IMR-90 (cell line): ENCODE data around the gene RPL6. TPM values are rescaled to one million over a fixed set of nuclear protein-coding genes. Genes with fewer than 3 reads are reported as not detected.

Experiments
- ATAC-seq: fragments of 200-7000 bp; cut with Tn5 transposase; 2 replicates; pipeline ENCODE4 v1.9.1; 2020; ENCODE audit warnings: low read depth, mild to moderate bottlenecking, moderate library complexity
- BruUV-seq: library from RNA; stranded (reverse); fragments of 400-500 nt; replicated peaks from 2 replicates; lab custom pipeline; 2021; lab: Mats Ljungman, UMichigan
- CTCF ChIA-PET: fragments of 300-600 bp; formaldehyde crosslinking; extraction: SDS; loops from one replicate; lab custom pipeline; 2021; ENCODE audit warnings: antibody characterized with exemption; lab: Yijun Ruan, JAX
- POLR2A ChIA-PET: fragments of 300-600 bp; sonication (Branson Sonifier 250); formaldehyde crosslinking; loops from one replicate; lab custom pipeline; 2022; ENCODE audit warnings: antibody characterized with exemption; ENCODE audit not compliant: unreplicated experiment; lab: Charles Lee
- DNase-seq: peaks from one replicate; pipeline ENCODE4 v3.0.0; 2013
- H2AFZ ChIP-seq: replicated peaks from 2 replicates; pipeline ENCODE3; 2013; ENCODE audit warnings: low read length, mild to moderate bottlenecking; ENCODE audit not compliant: poor library complexity
- H2AK5ac ChIP-seq: 2 replicates; pipeline ENCODE4 v1.6.1; 2013; ENCODE audit warnings: low read depth, low read length, inconsistent platforms
- H2AK9ac ChIP-seq: replicated peaks from 2 replicates; pipeline ENCODE3; 2013; ENCODE audit warnings: mild to moderate bottlenecking, low read depth, low read length, moderate library complexity; ENCODE audit not compliant: poor library complexity
- H2BK120ac ChIP-seq: 2 replicates; pipeline ENCODE4 v1.6.1; 2013; ENCODE audit warnings: low read depth, low read length, inconsistent platforms
- H2BK15ac ChIP-seq: 3 replicates; pipeline ENCODE4 v1.6.1; 2013; ENCODE audit warnings: low read depth, low read length, inconsistent platforms
- H2BK20ac ChIP-seq: 2 replicates; pipeline ENCODE4 v1.6.1; 2013; ENCODE audit warnings: low read depth, mild to moderate bottlenecking, inconsistent platforms, low read length, moderate library complexity
- H2BK5ac ChIP-seq: 2 replicates; pipeline ENCODE4 v1.6.1; 2013; ENCODE audit warnings: mild to moderate bottlenecking, low read depth, low read length, inconsistent platforms; ENCODE audit not compliant: poor library complexity, severe bottlenecking
- H3K14ac ChIP-seq: replicated peaks from 2 replicates; pipeline ENCODE4 v1.6.1; 2013; ENCODE audit warnings: low read depth, low read length, inconsistent platforms
- H3K18ac ChIP-seq: 2 replicates; pipeline ENCODE4 v1.6.1; 2013; ENCODE audit warnings: low read depth, low read length, control low read depth
- H3K23ac ChIP-seq: 2 replicates; pipeline ENCODE4 v1.6.1; 2013; ENCODE audit warnings: low read depth, low read length, inconsistent platforms
- H3K27ac ChIP-seq: 2 replicates; pipeline ENCODE4 v1.5.1; 2013; ENCODE audit warnings: mild to moderate bottlenecking, control low read depth, low read length; ENCODE audit not compliant: insufficient read depth
- H3K27me3 ChIP-seq: 2 replicates; pipeline ENCODE4 v1.6.1; 2013; ENCODE audit warnings: low read length; ENCODE audit not compliant: control insufficient read depth, insufficient read depth
- H3K36me3 ChIP-seq: 2 replicates; pipeline ENCODE4 v1.6.1; 2013; ENCODE audit warnings: low read length, mixed read lengths; ENCODE audit not compliant: control insufficient read depth, insufficient read depth
- H3K4ac ChIP-seq: 2 replicates; pipeline ENCODE4 v1.6.1; 2013; ENCODE audit warnings: low read depth, low read length, inconsistent platforms
- H3K4me1 ChIP-seq: 2 replicates; pipeline ENCODE4 v1.6.1; 2013; ENCODE audit warnings: low read length, mixed read lengths; ENCODE audit not compliant: control insufficient read depth, insufficient read depth
- H3K4me2 ChIP-seq: 2 replicates; pipeline ENCODE4 v1.6.1; 2013; ENCODE audit warnings: low read depth, mild to moderate bottlenecking, control low read depth, low read length, moderate library complexity
- H3K4me3 ChIP-seq: 2 replicates; pipeline ENCODE4 v1.5.1; 2013; ENCODE audit warnings: low read depth, mild to moderate bottlenecking, control low read depth, low read length, moderate library complexity; ENCODE audit not compliant: insufficient read depth
- H3K56ac ChIP-seq: 2 replicates; pipeline ENCODE4 v1.6.1; 2013; ENCODE audit warnings: low read length, inconsistent platforms; ENCODE audit not compliant: insufficient read depth; ENCODE audit errors: extremely low read depth
- H3K79me1 ChIP-seq, 2 experiments: 2 replicates each; pipeline ENCODE4 v1.6.1; 2013; ENCODE audit warnings: low read length in 2 of 2, inconsistent platforms in 1 of 2, low read depth in 1 of 2
- H3K9ac ChIP-seq: 2 replicates; pipeline ENCODE4 v1.6.1; 2013; ENCODE audit warnings: low read depth, low read length, control low read depth
- H3K9me1 ChIP-seq: 2 replicates; pipeline ENCODE4 v1.6.1; 2013; ENCODE audit warnings: low read length, inconsistent platforms; ENCODE audit not compliant: insufficient read depth
- H3K9me3 ChIP-seq: 2 replicates; pipeline ENCODE4 v1.6.1; 2013; ENCODE audit warnings: low read length; ENCODE audit not compliant: control insufficient read depth, insufficient read depth
- H4K20me1 ChIP-seq: 2 replicates; pipeline ENCODE4 v1.6.1; 2013; ENCODE audit warnings: low read length, inconsistent platforms; ENCODE audit not compliant: insufficient read depth
- H4K5ac ChIP-seq: 2 replicates; pipeline ENCODE4 v1.6.1; 2013; ENCODE audit warnings: mild to moderate bottlenecking, low read depth, low read length, control low read depth
- H4K8ac ChIP-seq, 2 experiments: 2 replicates each; pipeline ENCODE4 v1.6.1; 2013; ENCODE audit warnings: low read depth in 2 of 2, low read length in 2 of 2, control low read depth in 1 of 2, inconsistent platforms in 1 of 2
- H4K91ac ChIP-seq: 2 replicates; pipeline ENCODE4 v1.6.1; 2013; ENCODE audit warnings: low read depth, low read length, inconsistent platforms; ENCODE audit not compliant: insufficient read depth
- BHLHE40 ChIP-seq: fragments of 150-350 bp; IDR thresholded peaks from 2 replicates; pipeline ENCODE4 v1.6.1; 2016; ENCODE audit warnings: mild to moderate bottlenecking, low read depth, low read length
- CEBPB ChIP-seq: IDR thresholded peaks from 2 replicates; pipeline ENCODE4 v1.6.1; 2012; ENCODE audit warnings: low read depth, low read length, improper control_type of control experiment
- CHD1 ChIP-seq: IDR thresholded peaks from 2 replicates; pipeline ENCODE4 v1.6.1; 2012; ENCODE audit warnings: low read depth, low read length, improper control_type of control experiment
- ELK1 ChIP-seq: fragments of 150-350 bp; IDR thresholded peaks from 2 replicates; pipeline ENCODE4 v1.6.1; 2016; ENCODE audit warnings: low read depth, mild to moderate bottlenecking, low read length, moderate library complexity, borderline replicate concordance
- FOS ChIP-seq: fragments of 150-350 bp; IDR thresholded peaks from 2 replicates; pipeline ENCODE4 v1.6.1; 2016; ENCODE audit warnings: low read depth, low read length
- MAFK ChIP-seq: IDR thresholded peaks from 2 replicates; pipeline ENCODE4 v1.6.1; 2012; ENCODE audit warnings: low read depth, low read length, improper control_type of control experiment
- MAZ ChIP-seq: IDR thresholded peaks from 2 replicates; pipeline ENCODE4 v1.6.1; 2012; ENCODE audit warnings: low read depth, mild to moderate bottlenecking, low read length, improper control_type of control experiment, moderate library complexity, borderline replicate concordance
- MXI1 ChIP-seq: IDR thresholded peaks from 2 replicates; pipeline ENCODE4 v1.6.1; 2012; ENCODE audit warnings: low read depth, mild to moderate bottlenecking, low read length, moderate library complexity, borderline replicate concordance
- NFE2L2 ChIP-seq: fragments of 150-350 bp; IDR thresholded peaks from 2 replicates; pipeline ENCODE4 v1.6.1; 2016; ENCODE audit warnings: low read depth, mild to moderate bottlenecking, low read length
- POLR2A ChIP-seq: IDR thresholded peaks from 2 replicates; pipeline ENCODE4 v1.6.1; 2012; ENCODE audit warnings: mild to moderate bottlenecking, low read depth, low read length
- RAD21 ChIP-seq: IDR thresholded peaks from 2 replicates; pipeline ENCODE4 v1.6.1; 2012; ENCODE audit warnings: low read length, improper control_type of control experiment
- RCOR1 ChIP-seq: IDR thresholded peaks from 2 replicates; pipeline ENCODE4 v1.6.1; 2012; ENCODE audit warnings: mild to moderate bottlenecking, low read length, improper control_type of control experiment; ENCODE audit not compliant: insufficient replicate concordance
- RFX5 ChIP-seq: IDR thresholded peaks from 2 replicates; pipeline ENCODE4 v1.8.0; 2012; ENCODE audit warnings: low read depth, mild to moderate bottlenecking, low read length, moderate library complexity
- SMC3 ChIP-seq: fragments of 150-350 bp; IDR thresholded peaks from 2 replicates; pipeline ENCODE4 v1.6.1; 2016; ENCODE audit warnings: low read depth, mild to moderate bottlenecking, antibody characterized with exemption, low read length, moderate library complexity
- USF2 ChIP-seq: fragments of 150-350 bp; IDR thresholded peaks from 2 replicates; pipeline ENCODE4 v1.6.1; 2017; ENCODE audit warnings: mild to moderate bottlenecking, antibody characterized with exemption, low read length, low read depth
- WGBS, 2 experiments: methylation state at CpG; one replicate each; pipeline versions ENCODE4 v1.1.5 to v1.1.7; 2013; ENCODE audit warnings: missing lambda C conversion rate in 2 of 2; ENCODE audit not compliant: insufficient read length in 1 of 2; ENCODE audit errors: extremely low coverage in 2 of 2; 5-methylcytosine and 5-hydroxymethylcytosine counted together
- dilution Hi-C: fragments of 300-500 bp; cut with HindIII; formaldehyde crosslinking; loops from one replicate; pipeline ENCODE4 v1.14.3; 2018; ENCODE audit warnings: low sequenced_read_pairs; ENCODE audit not compliant: unreplicated experiment
- in situ Hi-C: fragments of 300-500 bp; cut with MboI; formaldehyde crosslinking; loops from 3 replicates; pipeline ENCODE4 v1.14.3; 2019; ENCODE audit warnings: low sequenced_read_pairs, inconsistent platforms, mixed read lengths
- intact Hi-C: fragments of 100-400 bp; cut with micrococcal nuclease; formaldehyde crosslinking; loops from 2 replicates; pipeline ENCODE4 v1.10.0; 2022
- polyA plus RNA-seq, 3 experiments: library from polyadenylated mRNA; depleted of rRNA; stranded (reverse); fragments of >200 nt; gene quantifications; 2 replicates each; pipeline ENCODE4 v1.2.3, GENCODE V29; 2012; ENCODE audit warnings: low replicate concordance in 1 of 3
- total RNA-seq: library from RNA; depleted of rRNA; stranded (reverse); fragments of >200 nt; gene quantifications from 2 replicates; pipeline ENCODE4 v1.2.3, GENCODE V29; 2012

The RPL6 gene
- total and polyA plus RNA-seq, 2 of the 4 experiments (the other 2 are of a cell fraction), result 1,317 to 1,694 TPM

GRCh38 chr12:112357214-112357613, 52.2 kb downstream of the RPL6 start:
- Histone ChIP-seq H3K4ac (no peak overlapping the region), H4K8ac (no peak overlapping the region), H2AK5ac (no peak overlapping the region), H2BK15ac (no peak overlapping the region), H3K9ac (no peak overlapping the region), H3K56ac (no peak overlapping the region), H3K27me3 (no peaks in the 10 kb centered on the region), H3K9me3 (no peaks in the 10 kb centered on the region), H4K5ac (no peak overlapping the region), H3K36me3 (no peaks in the 10 kb centered on the region), H3K9me1 (peaks cover 2% of the 10 kb centered on the region; the same call in 1 of the 2 replicates), H3K18ac (no peak overlapping the region), H3K4me1 (no peaks in the 10 kb centered on the region; the same call in 1 of the 2 replicates), H3K4me3 (no peak overlapping the region), H3K23ac (no peak overlapping the region), H4K20me1 (peaks cover 30% of the 10 kb centered on the region), H3K79me1 (peaks cover 25 to 51% of the 10 kb centered on the region in 2 experiments), H3K4me2 (no peak overlapping the region), H2BK5ac (no peak overlapping the region), H2BK20ac (no peak overlapping the region), H2AK9ac (no peak overlapping the region), H3K27ac (no peak overlapping the region), H2BK120ac (no peak overlapping the region), H4K91ac (no peak overlapping the region), H3K14ac (no peak overlapping the region), H2AFZ (no peak overlapping the region)
- POLR2A ChIA-PET, result no interaction called here
- in situ Hi-C loops, result no loop called here
- dilution Hi-C loops, result no loop called here
- ATAC-seq (no peak), DNase-seq (no peak)
- BruUV-seq, result no TSS peak
- CTCF ChIA-PET, result interaction anchor here (0.7 kb wide), 1 partner anchor 135 kb away, joined by 3 read pairs; no protein-coding TSS in a partner anchor
- WGBS, 2 experiments, result 17% methylated on average over 1 of the region's 2 CpGs; no CpG with 5 or more reads in 1 of the 2 experiments
- TF ChIP-seq RFX5, result no peak
- no peak for TF ChIP-seq MXI1
- no peak for TF ChIP-seq MAZ
- no peak for TF ChIP-seq CEBPB
- no peak for TF ChIP-seq NFE2L2
- no peak for TF ChIP-seq SMC3
- TF ChIP-seq POLR2A, result no peak
- TF ChIP-seq RCOR1, result no peak
- no peak for TF ChIP-seq RAD21
- TF ChIP-seq USF2, result no peak
- TF ChIP-seq FOS, result no peak
- no peak for TF ChIP-seq MAFK
- no peak for TF ChIP-seq BHLHE40
- TF ChIP-seq CHD1, result no peak
- TF ChIP-seq ELK1, result no peak
- intact Hi-C loops, result no loop called here
